HepG2 (cell line): ENCODE measurements around the gene GCH1. TPM values are rescaled to one million over a fixed set of nuclear protein-coding genes. Genes with fewer than 3 reads are reported as not detected.

Experiments
- ARNTL ChIP-seq: sonication (generic); formaldehyde crosslinking; IDR thresholded peaks from 2 replicates; pipeline ENCODE4 v1.4.0; 2020; ENCODE audit warnings: mild to moderate bottlenecking, missing genetic modification reagents
- FOXK1 ChIP-seq: sonication (generic); formaldehyde crosslinking; IDR thresholded peaks from 2 replicates; pipeline ENCODE4 v1.4.0; 2020; ENCODE audit warnings: low read depth, missing genetic modification reagents, borderline replicate concordance
- GATAD2A ChIP-seq: IDR thresholded peaks from 2 replicates; pipeline ENCODE4 v1.6.1; 2016
- HOXA3 ChIP-seq: sonication (generic); formaldehyde crosslinking; IDR thresholded peaks from 2 replicates; pipeline ENCODE4 v1.5.0; 2020; ENCODE audit warnings: missing genetic modification reagents
- IKZF5 ChIP-seq: IDR thresholded peaks from 2 replicates; pipeline ENCODE4 v1.6.1; 2018; ENCODE audit warnings: missing genetic modification reagents, mild to moderate bottlenecking, missing compliant biosample characterization
- KIAA2018 ChIP-seq: sonication (generic); formaldehyde crosslinking; IDR thresholded peaks from 2 replicates; pipeline ENCODE4 v1.5.0; 2020; ENCODE audit warnings: mild to moderate bottlenecking, missing genetic modification reagents, borderline replicate concordance
- MYC ChIP-seq: sonication (generic); formaldehyde crosslinking; IDR thresholded peaks from 2 replicates; pipeline ENCODE4 v1.9.0; 2021; ENCODE audit warnings: missing genetic modification reagents, borderline replicate concordance
- SALL1 ChIP-seq: sonication (generic); formaldehyde crosslinking; IDR thresholded peaks from 2 replicates; pipeline ENCODE4 v1.8.0; 2022; ENCODE audit warnings: mild to moderate bottlenecking, missing genetic modification reagents
- STAG1 ChIP-seq: sonication (generic); formaldehyde crosslinking; IDR thresholded peaks from 2 replicates; pipeline ENCODE4 v1.4.0; 2020; ENCODE audit warnings: missing genetic modification reagents
- UBTF ChIP-seq: sonication (generic); formaldehyde crosslinking; IDR thresholded peaks from 2 replicates; pipeline ENCODE4 v1.4.0; 2020; ENCODE audit warnings: mild to moderate bottlenecking, missing genetic modification reagents
- ZNF207 ChIP-seq: fragments of 450-650 bp; IDR thresholded peaks from 2 replicates; pipeline ENCODE4 v1.6.1; 2016; ENCODE audit warnings: antibody characterized with exemption, borderline replicate concordance
- polyA plus RNA-seq, 8 experiments: library from polyadenylated mRNA; depleted of rRNA in 3 of 8; stranded (reverse) in 7 of 8; unstranded in 1 of 8; fragments of >200 nt; fragmentation: Illumina TruSeq in 4 of 8; extraction: Trizol in 4 of 8; gene quantifications; 2 replicates each; pipeline versions ENCODE4 v1.2.1 to v1.2.3, GENCODE V29; 2011 to 2016; ENCODE audit warnings: low read depth in 4 of 8, missing spikeins in 1 of 8, mixed read lengths in 1 of 8; ENCODE audit not compliant: insufficient read depth in 1 of 8
- total RNA-seq, 5 experiments: library from RNA; depleted of rRNA; stranded (reverse); fragments of >200 nt; fragmentation: Illumina TruSeq; extraction: Trizol; gene quantifications; 2 replicates each; pipeline ENCODE4 v1.2.3, GENCODE V29; 2016; ENCODE audit warnings: low read depth in 1 of 5
- TF ChIP-seq, protein P1 (sequence below): sonication (generic); formaldehyde crosslinking; IDR thresholded peaks from 2 replicates; pipeline ENCODE4 v1.5.1; 2020; ENCODE audit warnings: mild to moderate bottlenecking, missing genetic modification reagents, moderate library complexity

The GCH1 gene
- total and polyA plus RNA-seq, 2 of the 13 experiments (the other 11 are each of a cell fraction or from before 2014, with no cell fraction given), result 15.0 to 25.2 TPM

DNA sequence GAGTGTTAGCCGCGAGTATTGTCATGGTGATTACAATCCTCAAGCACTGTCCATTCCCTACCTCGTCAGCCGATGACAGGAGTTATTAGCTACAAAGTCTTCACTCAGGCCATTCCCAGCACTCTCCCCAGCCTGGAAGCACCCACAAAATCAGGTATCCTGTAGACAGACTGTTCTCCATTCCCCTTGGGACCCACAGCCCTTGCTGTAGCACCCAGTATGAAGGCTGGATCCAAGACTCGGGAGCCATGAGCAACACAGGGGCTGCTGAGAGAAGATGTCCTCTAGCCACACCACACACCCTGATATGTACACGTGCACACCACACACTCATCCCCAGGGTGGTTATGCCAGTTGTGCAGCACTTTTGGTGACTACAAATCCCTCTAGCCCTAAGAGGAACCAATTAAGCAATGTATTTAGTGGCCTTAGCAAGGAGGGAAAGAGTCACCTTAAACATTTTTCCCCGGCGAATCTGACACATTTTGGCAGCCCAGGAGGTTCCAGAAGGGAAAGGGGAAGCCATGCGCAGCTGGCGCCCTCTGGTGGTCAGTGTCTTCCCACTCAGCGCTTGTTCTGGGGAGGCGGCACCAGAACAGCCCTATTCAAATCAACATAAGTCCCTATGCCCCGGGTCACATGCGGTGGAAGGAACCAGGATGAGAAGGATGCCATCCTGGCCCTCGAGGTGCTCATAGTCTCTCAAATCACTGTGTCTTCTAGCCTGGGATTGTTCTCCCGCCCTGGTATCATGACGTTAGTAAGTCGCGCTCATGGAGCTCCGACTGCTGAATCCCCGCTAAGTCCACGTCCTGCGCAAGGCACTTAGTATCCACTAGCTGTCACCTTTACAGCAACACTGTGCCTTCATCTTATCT, 96.9 kb downstream of the GCH1 start (continued):
- no peak for TF ChIP-seq KIAA2018 (CRISPR knock-in tag)
- TF ChIP-seq FOXK1 (CRISPR knock-in tag), result 0 out of 2 replicates have a peak, but pooled peaks have one; percentile 7
- TF ChIP-seq HOXA3 (CRISPR knock-in tag), result peak; percentile 46; the same call in 1 of the 2 replicates
- TF ChIP-seq, protein P1, sequence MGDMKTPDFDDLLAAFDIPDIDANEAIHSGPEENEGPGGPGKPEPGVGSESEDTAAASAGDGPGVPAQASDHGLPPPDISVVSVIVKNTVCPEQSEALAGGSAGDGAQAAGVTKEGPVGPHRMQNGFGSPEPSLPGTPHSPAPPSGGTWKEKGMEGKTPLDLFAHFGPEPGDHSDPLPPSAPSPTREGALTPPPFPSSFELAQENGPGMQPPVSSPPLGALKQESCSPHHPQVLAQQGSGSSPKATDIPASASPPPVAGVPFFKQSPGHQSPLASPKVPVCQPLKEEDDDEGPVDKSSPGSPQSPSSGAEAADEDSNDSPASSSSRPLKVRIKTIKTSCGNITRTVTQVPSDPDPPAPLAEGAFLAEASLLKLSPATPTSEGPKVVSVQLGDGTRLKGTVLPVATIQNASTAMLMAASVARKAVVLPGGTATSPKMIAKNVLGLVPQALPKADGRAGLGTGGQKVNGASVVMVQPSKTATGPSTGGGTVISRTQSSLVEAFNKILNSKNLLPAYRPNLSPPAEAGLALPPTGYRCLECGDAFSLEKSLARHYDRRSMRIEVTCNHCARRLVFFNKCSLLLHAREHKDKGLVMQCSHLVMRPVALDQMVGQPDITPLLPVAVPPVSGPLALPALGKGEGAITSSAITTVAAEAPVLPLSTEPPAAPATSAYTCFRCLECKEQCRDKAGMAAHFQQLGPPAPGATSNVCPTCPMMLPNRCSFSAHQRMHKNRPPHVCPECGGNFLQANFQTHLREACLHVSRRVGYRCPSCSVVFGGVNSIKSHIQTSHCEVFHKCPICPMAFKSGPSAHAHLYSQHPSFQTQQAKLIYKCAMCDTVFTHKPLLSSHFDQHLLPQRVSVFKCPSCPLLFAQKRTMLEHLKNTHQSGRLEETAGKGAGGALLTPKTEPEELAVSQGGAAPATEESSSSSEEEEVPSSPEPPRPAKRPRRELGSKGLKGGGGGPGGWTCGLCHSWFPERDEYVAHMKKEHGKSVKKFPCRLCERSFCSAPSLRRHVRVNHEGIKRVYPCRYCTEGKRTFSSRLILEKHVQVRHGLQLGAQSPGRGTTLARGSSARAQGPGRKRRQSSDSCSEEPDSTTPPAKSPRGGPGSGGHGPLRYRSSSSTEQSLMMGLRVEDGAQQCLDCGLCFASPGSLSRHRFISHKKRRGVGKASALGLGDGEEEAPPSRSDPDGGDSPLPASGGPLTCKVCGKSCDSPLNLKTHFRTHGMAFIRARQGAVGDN (CRISPR knock-in tag), result peak; percentile 48
- TF ChIP-seq SALL1 (CRISPR knock-in tag), result 0 out of 2 replicates have a peak, but pooled peaks have one; percentile 35
- TF ChIP-seq UBTF (CRISPR knock-in tag), result 0 out of 2 replicates have a peak, but pooled peaks have one; percentile 5
- no peak for TF ChIP-seq ZNF207
- peak; percentile 46 for TF ChIP-seq GATAD2A (CRISPR knock-in tag)
- TF ChIP-seq STAG1 (CRISPR knock-in tag), result peak; percentile 95
- peak; percentile 38; the same call in 1 of the 2 replicates for TF ChIP-seq ARNTL
- TF ChIP-seq IKZF5 (CRISPR knock-in tag), result peak; percentile 42; the same call in 1 of the 2 replicates
- peak; percentile 60 for TF ChIP-seq MYC (CRISPR knock-in tag)
